NK-92 (cell line): ENCODE results near the gene ZDBF2.
"Not testable (repeated sequence)": the region's sequence is repeated elsewhere in the genome, so short reads cannot be mapped to it uniquely, and the experiment has no call there.

Source experiments
- DNase-seq: peaks from one replicate; lab custom pipeline; 2025; ENCODE audit not compliant: unreplicated experiment; lab: John Stamatoyannopoulos, UW

The ZDBF2 gene

GRCh38 chr2:206274434-206275311 is at the start of gene ZDBF2:
ZDBF2 (plus strand) TSS chr2:206274663; CDS start chr2:206281850, 7,187 bp downstream.
- DNase-seq, result no peak

DNA sequence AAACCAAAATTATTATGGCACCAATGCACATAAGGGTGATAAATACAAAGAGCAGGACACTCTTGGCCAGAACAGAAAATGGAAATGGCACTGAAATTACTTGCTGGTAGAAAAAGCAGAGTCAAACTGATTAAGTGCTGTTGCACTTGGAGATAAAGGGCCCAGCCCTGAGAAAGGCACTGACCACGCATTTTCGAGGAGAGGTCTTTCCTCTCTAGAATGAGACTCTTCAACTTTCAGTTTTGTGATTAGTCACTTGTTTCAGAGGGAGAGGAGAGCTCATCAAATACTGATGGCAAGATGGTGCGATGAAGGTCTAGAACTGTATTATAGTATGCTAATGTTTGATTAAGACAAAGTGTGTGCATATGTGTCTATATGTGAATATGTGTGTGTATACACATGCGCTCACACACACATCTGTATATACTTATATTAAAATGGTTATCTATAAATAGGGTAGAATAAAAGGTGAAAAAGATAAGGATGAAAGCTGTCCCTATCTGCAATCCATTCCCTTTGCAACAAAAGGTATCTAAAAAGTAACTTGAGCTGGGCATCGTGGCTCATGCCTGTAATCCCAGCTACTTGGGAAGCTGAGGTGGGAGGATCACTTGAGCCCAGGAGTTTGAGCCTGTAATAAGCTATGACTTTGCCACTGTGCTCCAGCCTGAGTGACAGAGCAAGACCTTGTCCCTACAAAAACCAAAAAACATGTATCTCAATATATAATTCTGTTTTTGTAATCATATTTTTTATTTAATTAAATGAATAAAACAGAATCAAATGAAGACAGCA is 48.8 kb upstream of the ZDBF2 start:
- DNase-seq, result no peak

GRCh38 chr2:206228636-206229035 is 45.8 kb upstream of the ZDBF2 start:
- DNase-seq, result not testable (repeated sequence)

GRCh38 chr2:206229642-206230041 is 44.8 kb upstream of the ZDBF2 start:
- no peak for DNase-seq

GRCh38 chr2:206230060-206230762 is 44.3 kb upstream of the ZDBF2 start:
- no peak for DNase-seq

DNA sequence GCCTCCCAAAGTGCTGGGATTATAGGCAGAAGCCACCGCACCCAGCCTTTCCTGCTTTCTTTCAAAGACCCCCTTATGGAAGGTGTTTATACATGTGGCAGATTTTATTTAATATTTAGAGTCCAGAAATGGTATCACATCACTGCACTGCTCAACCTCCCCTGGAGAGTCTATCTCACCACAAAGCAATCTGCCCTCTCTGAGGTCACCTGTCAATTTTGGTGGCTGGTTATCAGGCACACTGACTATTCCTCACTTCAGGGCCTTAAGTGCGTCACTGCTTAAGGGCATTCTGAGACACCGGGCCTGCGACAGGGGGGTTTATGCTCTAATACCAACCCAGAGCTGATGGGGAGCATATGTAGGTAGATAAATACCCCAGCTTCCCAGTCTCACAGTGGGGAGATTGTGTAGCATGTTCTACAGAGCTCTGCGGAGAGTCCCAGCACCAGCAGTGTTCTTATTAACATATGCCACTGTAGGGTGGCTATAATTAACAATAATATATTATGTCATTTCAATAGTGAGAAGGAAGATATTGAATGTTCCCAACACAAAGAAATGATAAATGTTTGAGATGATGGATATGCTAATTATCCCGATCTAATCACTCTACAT is 42.7 kb upstream of the ZDBF2 start:
- DNase-seq, result no peak

- no peak for DNase-seq
Measured at GRCh38 chr2:206232287-206233035, 42.0 kb upstream of the ZDBF2 start.

GRCh38 chr2:206239157-206239556 is 35.3 kb upstream of the ZDBF2 start:
- no peak for DNase-seq

- no peak for DNase-seq
Measured at GRCh38 chr2:206240327-206240726, 34.1 kb upstream of the ZDBF2 start.

DNA sequence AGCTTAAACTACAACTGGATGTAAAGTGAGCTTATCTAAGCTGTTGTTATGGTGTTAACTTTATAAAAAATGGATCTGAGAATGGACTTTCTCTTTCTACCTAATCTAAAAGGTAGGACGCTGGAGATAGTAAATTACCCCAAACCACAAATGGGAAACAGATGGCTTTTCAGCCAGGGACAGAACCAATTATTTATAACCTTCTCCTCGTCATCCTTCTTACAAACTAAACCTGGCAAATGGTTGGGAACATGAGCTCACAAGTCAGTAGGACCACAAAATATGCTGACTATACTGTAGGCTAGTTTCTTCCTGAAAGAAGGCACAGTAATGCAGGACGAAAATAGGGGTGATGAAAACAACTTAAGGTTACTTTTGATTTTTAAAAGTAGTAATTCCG is 32.7 kb upstream of the ZDBF2 start:
- DNase-seq, result no peak

GRCh38 chr2:206245265-206245672 is 29.2 kb upstream of the ZDBF2 start:
- no peak for DNase-seq

- DNase-seq, result no peak
Measured at GRCh38 chr2:206250041-206250897, 24.2 kb upstream of the ZDBF2 start.

GRCh38 chr2:206253125-206253776 is 21.2 kb upstream of the ZDBF2 start:
- no peak for DNase-seq

GRCh38 chr2:206253777-206254166 is 20.7 kb upstream of the ZDBF2 start:
- DNase-seq, result no peak

DNA sequence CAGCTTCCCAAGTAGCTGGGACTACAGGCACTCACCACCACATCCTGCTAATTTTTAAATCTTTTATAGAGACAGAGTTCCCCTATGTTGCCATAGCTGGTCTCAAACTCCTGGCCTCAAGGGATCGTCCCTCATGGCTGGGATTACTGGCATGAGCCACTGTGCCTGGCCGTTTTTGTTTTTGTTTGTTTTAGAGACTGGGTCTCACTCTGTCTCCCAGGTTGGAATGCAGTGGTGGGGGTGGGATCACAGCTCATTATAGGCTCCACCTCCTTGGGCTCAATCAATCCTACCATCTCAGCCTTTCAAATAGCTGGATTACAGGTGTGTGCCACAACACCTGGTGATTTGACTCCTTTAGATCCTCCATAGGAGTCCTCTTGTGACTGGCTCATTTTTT is 19.5 kb upstream of the ZDBF2 start:
- DNase-seq, result no peak

DNA sequence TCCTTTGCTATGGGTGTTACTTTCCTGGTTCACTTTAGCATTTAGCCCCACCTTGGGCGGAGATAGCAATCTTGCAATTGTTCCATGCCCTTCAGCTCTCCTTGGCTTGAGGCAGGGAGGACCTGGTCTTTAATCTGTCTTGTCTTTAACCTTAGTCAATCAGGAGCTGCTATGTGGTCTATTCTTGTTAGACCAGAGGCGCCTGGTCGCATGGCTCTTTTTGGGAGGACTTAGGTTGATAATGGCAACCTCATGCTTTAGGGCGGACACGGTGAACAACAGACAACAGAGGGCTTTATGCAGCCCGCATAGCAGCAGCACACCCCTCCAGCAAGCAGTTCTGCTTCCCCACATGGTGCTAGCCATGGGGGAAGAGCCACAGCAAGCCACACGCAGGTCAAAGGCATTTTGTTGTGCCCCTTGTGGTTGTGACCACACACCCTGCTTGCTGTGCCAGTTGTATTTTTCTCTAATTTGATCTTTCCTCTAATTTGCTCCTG is 17.7 kb upstream of the ZDBF2 start:
- DNase-seq, result no peak

DNA sequence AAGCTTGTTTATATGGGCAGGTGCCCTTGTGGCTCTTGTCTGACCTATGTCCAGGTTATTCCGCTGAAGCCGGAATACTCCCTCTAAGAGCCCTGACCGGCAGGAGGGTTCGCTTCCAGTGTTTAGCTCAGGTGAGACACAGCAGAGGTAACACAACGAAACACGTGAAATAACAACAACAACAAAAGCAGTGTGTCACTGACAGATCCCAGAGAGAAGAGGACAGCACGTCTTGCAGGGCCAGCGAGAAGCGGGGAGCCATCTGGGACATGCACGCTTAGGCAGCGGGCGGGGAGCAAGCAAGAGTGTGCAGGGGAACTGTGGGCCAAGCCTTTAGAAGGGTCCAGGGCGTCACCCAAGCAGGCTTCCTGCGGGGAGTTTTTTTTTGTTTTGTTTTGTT is 17.1 kb upstream of the ZDBF2 start:
- no peak for DNase-seq

GRCh38 chr2:206257861-206258260 is 16.6 kb upstream of the ZDBF2 start:
- no peak for DNase-seq

- DNase-seq, result not testable (repeated sequence)
Measured at GRCh38 chr2:206258615-206259014, 15.8 kb upstream of the ZDBF2 start.
